DOHH2 (cell line): ENCODE measurements around the gene STEAP3.

Source experiments
- H3F3A ChIP-seq: fragments of 200-600 bp; sonication (generic), shearing (Covaris generic); 2 replicates; pipeline ENCODE4 v1.6.0; 2016; ENCODE audit warnings: antibody characterized with exemption, mild to moderate bottlenecking; ENCODE audit not compliant: control insufficient read depth, insufficient read depth
- H3K27ac ChIP-seq: fragments of 200-600 bp; sonication (generic); 2 replicates; pipeline ENCODE4 v1.5.1; 2014; ENCODE audit warnings: low read depth, mild to moderate bottlenecking, low read length, moderate library complexity
- H3K27me3 ChIP-seq: fragments of 200-600 bp; sonication (generic); 2 replicates; pipeline ENCODE4 v1.6.1; 2014; ENCODE audit warnings: mild to moderate bottlenecking, low read length, mixed read lengths; ENCODE audit not compliant: control insufficient read depth
- H3K36me3 ChIP-seq: fragments of 200-600 bp; sonication (generic); 2 replicates; pipeline ENCODE4 v1.6.1; 2014; ENCODE audit warnings: mild to moderate bottlenecking, low read length, moderate library complexity, mixed read lengths; ENCODE audit not compliant: control insufficient read depth
- H3K4me1 ChIP-seq: fragments of 200-600 bp; sonication (generic); 2 replicates; pipeline ENCODE4 v1.6.1; 2014; ENCODE audit warnings: mild to moderate bottlenecking, low read length, mixed read lengths; ENCODE audit not compliant: control insufficient read depth
- H3K4me2 ChIP-seq: fragments of 200-600 bp; sonication (generic); 2 replicates; pipeline ENCODE4 v1.6.0; 2014; ENCODE audit warnings: mild to moderate bottlenecking, low read length, moderate library complexity
- H3K4me3 ChIP-seq: fragments of 200-600 bp; sonication (generic); 2 replicates; pipeline ENCODE4 v1.5.1; 2014; ENCODE audit warnings: mild to moderate bottlenecking, low read length, mixed read lengths
- H3K79me2 ChIP-seq: fragments of 200-600 bp; sonication (generic); 2 replicates; pipeline ENCODE4 v1.6.1; 2014; ENCODE audit warnings: mild to moderate bottlenecking, low read length, mixed read lengths; ENCODE audit not compliant: control insufficient read depth
- H3K9me2 ChIP-seq: fragments of 200-600 bp; sonication (generic); replicated peaks from 2 replicates; pipeline ENCODE4 v1.6.1; 2014; ENCODE audit warnings: mild to moderate bottlenecking, low read length, mixed read lengths; ENCODE audit not compliant: control insufficient read depth
- H3K9me3 ChIP-seq: fragments of 200-600 bp; sonication (generic); 2 replicates; pipeline ENCODE4 v1.6.1; 2014; ENCODE audit warnings: antibody characterized with exemption, low read length, mixed read lengths; ENCODE audit not compliant: control insufficient read depth, insufficient read depth
- H4K20me1 ChIP-seq: fragments of 200-600 bp; sonication (generic); 2 replicates; pipeline ENCODE4 v1.6.0; 2014; ENCODE audit warnings: low read depth, mild to moderate bottlenecking, antibody characterized with exemption, low read length, moderate library complexity; ENCODE audit not compliant: control insufficient read depth, insufficient read depth
- EZH2phosphoT487 ChIP-seq: fragments of 200-600 bp; sonication (generic); IDR thresholded peaks from 2 replicates; pipeline ENCODE4 v1.6.1; 2017; ENCODE audit warnings: borderline replicate concordance, mild to moderate bottlenecking, antibody characterized with exemption, low read length, moderate library complexity, mixed read lengths
- TF ChIP-seq, protein P1 (sequence below): fragments of 200-600 bp; sonication (generic); IDR thresholded peaks from one replicate; pipeline ENCODE4 v1.5.1; 2014; ENCODE audit warnings: antibody characterized with exemption, mild to moderate bottlenecking, low read depth, low read length; ENCODE audit not compliant: poor library complexity, severe bottlenecking

Gene STEAP3

DNA sequence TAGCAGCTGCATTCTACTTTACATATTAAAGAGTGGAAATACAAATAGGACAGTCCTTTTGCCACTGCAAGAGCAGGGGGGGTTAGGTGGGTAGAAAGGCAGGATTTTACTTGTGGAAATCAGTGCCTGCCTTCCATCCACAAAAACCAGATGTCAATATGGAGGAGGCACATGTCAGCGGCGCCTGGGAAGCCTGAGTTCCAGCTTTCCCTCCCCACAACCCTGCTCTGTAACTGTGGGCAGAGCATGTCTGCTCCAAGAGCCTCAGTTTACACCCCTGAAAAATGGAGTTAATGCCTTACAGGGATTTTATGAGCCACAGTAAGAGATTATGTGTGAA, 32.9 kb downstream of the STEAP3 start:
- Histone ChIP-seq H3K27me3 (peaks cover 3% of the 10 kb centered on the region), H3K4me2 (no peak overlapping the region), H3K36me3 (no peaks in the 10 kb centered on the region), H3F3A (no peaks in the 10 kb centered on the region), H3K79me2 (no peaks in the 10 kb centered on the region), H3K27ac (no peak overlapping the region), H4K20me1 (no peaks in the 10 kb centered on the region), H3K9me2 (no peaks in the 10 kb centered on the region), H3K4me3 (no peak overlapping the region), H3K9me3 (no peaks in the 10 kb centered on the region), H3K4me1 (no peaks in the 10 kb centered on the region)
- no peak for TF ChIP-seq EZH2phosphoT487
- TF ChIP-seq, protein P1, sequence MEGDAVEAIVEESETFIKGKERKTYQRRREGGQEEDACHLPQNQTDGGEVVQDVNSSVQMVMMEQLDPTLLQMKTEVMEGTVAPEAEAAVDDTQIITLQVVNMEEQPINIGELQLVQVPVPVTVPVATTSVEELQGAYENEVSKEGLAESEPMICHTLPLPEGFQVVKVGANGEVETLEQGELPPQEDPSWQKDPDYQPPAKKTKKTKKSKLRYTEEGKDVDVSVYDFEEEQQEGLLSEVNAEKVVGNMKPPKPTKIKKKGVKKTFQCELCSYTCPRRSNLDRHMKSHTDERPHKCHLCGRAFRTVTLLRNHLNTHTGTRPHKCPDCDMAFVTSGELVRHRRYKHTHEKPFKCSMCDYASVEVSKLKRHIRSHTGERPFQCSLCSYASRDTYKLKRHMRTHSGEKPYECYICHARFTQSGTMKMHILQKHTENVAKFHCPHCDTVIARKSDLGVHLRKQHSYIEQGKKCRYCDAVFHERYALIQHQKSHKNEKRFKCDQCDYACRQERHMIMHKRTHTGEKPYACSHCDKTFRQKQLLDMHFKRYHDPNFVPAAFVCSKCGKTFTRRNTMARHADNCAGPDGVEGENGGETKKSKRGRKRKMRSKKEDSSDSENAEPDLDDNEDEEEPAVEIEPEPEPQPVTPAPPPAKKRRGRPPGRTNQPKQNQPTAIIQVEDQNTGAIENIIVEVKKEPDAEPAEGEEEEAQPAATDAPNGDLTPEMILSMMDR: no peak

DNA sequence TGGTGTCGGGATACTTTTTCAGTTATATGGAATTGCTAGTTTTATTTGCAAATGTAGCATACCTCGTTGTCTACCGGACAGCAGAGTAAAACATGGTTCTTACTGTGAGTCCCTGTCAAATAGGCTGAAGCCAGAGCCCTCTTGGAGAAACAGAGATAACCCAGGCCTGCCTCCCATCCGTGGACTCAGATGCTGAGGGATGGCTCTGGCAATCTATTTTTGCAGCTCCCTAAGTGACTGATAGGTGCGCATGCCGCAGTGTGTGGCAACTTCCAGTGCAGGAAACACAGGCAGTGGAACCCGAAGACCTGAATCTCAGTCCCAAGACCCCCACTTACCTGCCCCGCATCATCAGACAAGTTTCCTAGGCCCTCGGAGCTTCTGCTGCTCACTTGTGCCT, 33.6 kb downstream of the STEAP3 start:
- TF ChIP-seq, protein P1: no peak
- TF ChIP-seq EZH2phosphoT487: no peak
- no peaks in the 10 kb centered on the region for H3F3A ChIP-seq
- H3K9me2 ChIP-seq: no peaks in the 10 kb centered on the region
- no peaks in the 10 kb centered on the region for H3K9me3 ChIP-seq
- no peak overlapping the region for H3K27ac ChIP-seq
- no peaks in the 10 kb centered on the region for H4K20me1 ChIP-seq
- no peak overlapping the region for H3K4me3 ChIP-seq
- no peaks in the 10 kb centered on the region for H3K4me1 ChIP-seq
- H3K4me2 ChIP-seq: no peak overlapping the region
- no peaks in the 10 kb centered on the region for H3K79me2 ChIP-seq
- peaks cover 3% of the 10 kb centered on the region; the same call in 1 of the 2 replicates for H3K27me3 ChIP-seq
- no peaks in the 10 kb centered on the region for H3K36me3 ChIP-seq

DNA sequence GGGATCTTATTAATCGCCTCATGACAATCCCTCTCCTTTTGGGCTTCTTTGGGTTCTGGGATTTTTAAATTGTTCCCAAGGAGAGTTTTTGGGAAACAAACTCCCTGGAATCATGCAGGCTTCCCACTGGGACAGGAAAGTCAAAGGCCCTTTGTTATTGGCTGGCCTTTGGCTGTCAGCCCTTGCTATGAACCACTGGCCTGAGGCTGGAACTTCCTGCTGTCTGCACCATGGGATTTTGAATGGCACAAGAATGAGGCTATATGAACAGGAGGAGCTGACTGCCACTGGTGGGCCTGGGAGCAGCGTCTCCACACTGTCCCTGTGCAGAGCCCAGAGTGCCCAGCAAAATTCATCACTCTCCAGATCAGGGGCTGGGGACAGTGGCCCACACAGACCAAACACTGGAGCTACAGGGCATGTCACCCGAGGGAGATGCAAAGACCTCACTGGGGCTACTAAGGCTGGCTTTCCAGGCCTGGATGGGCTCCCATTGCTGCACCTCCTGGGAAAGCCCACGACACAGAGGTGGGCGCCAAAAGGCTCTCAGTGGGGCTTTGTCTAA, 35.7 kb downstream of the STEAP3 start:
- no peak overlapping the region for H3K4me3 ChIP-seq
- TF ChIP-seq, protein P1: no peak
- no peak for TF ChIP-seq EZH2phosphoT487
- no peaks in the 10 kb centered on the region for H3K9me3 ChIP-seq
- no peak overlapping the region for H3K27ac ChIP-seq
- no peaks in the 10 kb centered on the region for H3F3A ChIP-seq
- H4K20me1 ChIP-seq: no peaks in the 10 kb centered on the region
- no peaks in the 10 kb centered on the region for H3K36me3 ChIP-seq
- H3K4me1 ChIP-seq: no peaks in the 10 kb centered on the region
- no peaks in the 10 kb centered on the region for H3K9me2 ChIP-seq
- no peaks in the 10 kb centered on the region for H3K27me3 ChIP-seq
- no peak overlapping the region for H3K4me2 ChIP-seq
- no peaks in the 10 kb centered on the region for H3K79me2 ChIP-seq
